ENCODE results near the gene SAA2.

Gene SAA2

GRCh38 chr11:18248561-18248960 is at the start of gene SAA2:
TSS of gene SAA2 (minus strand) at chr11:18248668. CDS start at chr11:18248011, 657 bp downstream.
- TF ChIP-seq CTCF (IDR thresholded peaks at IDR 0.05; ENCODE audit: low read depth, low read length) = no peak
- Histone ChIP-seq H3K27me3 (ENCODE audit: insufficient read depth, low read depth, severe bottlenecking) (no peaks in the 10 kb centered on the region), H3K27ac (no peak within 1 kb of the TSS), H3K9me3 (ENCODE audit: severe bottlenecking) (no peaks in the 10 kb centered on the region), H3K36me3 (no peaks in the 10 kb centered on the region), H3K4me3 (ENCODE audit: low read depth, low read length) (no peak within 1 kb of the TSS)
- DNase-seq = no peak

- Histone ChIP-seq H3K36me3 (peaks cover 67% of the 10 kb centered on the region), H3K27me3 (ENCODE audit: insufficient read depth, low read depth, severe bottlenecking) (no peaks in the 10 kb centered on the region), H3K27ac (no peak overlapping the region), H3K9me3 (ENCODE audit: severe bottlenecking) (no peaks in the 10 kb centered on the region), H3K4me3 (ENCODE audit: low read depth, low read length) (no peak overlapping the region)
- TF ChIP-seq CTCF (IDR thresholded peaks at IDR 0.05; ENCODE audit: low read depth, low read length) = no peak
- DNase-seq = no peak
Measured at GRCh38 chr11:18295316-18295715, 46.8 kb upstream of the SAA2 start.

GRCh38 chr11:18294862-18295261 is 46.4 kb upstream of the SAA2 start:
- TF ChIP-seq CTCF (IDR thresholded peaks at IDR 0.05; ENCODE audit: low read depth, low read length) = no peak
- Histone ChIP-seq H3K36me3 (peaks cover 69% of the 10 kb centered on the region), H3K9me3 (ENCODE audit: severe bottlenecking) (no peaks in the 10 kb centered on the region), H3K27ac (no peak overlapping the region), H3K27me3 (ENCODE audit: insufficient read depth, low read depth, severe bottlenecking) (no peaks in the 10 kb centered on the region), H3K4me3 (ENCODE audit: low read depth, low read length) (no peak overlapping the region)
- DNase-seq = no peak

GRCh38 chr11:18288911-18289310 is 40.4 kb upstream of the SAA2 start:
- TF ChIP-seq CTCF (IDR thresholded peaks at IDR 0.05; ENCODE audit: low read depth, low read length) = no peak
- Histone ChIP-seq H3K9me3 (ENCODE audit: severe bottlenecking) (no peaks in the 10 kb centered on the region), H3K36me3 (peaks cover 38% of the 10 kb centered on the region), H3K27ac (no peak overlapping the region), H3K27me3 (ENCODE audit: insufficient read depth, low read depth, severe bottlenecking) (no peaks in the 10 kb centered on the region), H3K4me3 (ENCODE audit: low read depth, low read length) (no peak overlapping the region)
- no peak for DNase-seq

- no peak for TF ChIP-seq CTCF (IDR thresholded peaks at IDR 0.05; ENCODE audit: low read depth, low read length)
- Histone ChIP-seq H3K9me3 (ENCODE audit: severe bottlenecking) (no peaks in the 10 kb centered on the region), H3K36me3 (peaks cover 25% of the 10 kb centered on the region), H3K27ac (no peak overlapping the region), H3K27me3 (ENCODE audit: insufficient read depth, low read depth, severe bottlenecking) (no peaks in the 10 kb centered on the region), H3K4me3 (ENCODE audit: low read depth, low read length) (no peak overlapping the region)
- no peak for DNase-seq
Measured at GRCh38 chr11:18285841-18286240, 37.4 kb upstream of the SAA2 start.

GRCh38 chr11:18282626-18283025 is 34.2 kb upstream of the SAA2 start:
- DNase-seq = no peak
- no peak overlapping the region for H3K4me3 ChIP-seq (ENCODE audit: low read depth, low read length)
- no peaks in the 10 kb centered on the region for H3K9me3 ChIP-seq (ENCODE audit: severe bottlenecking)
- TF ChIP-seq CTCF (IDR thresholded peaks at IDR 0.05; ENCODE audit: low read depth, low read length) = no peak
- H3K36me3 ChIP-seq = peaks cover 32% of the 10 kb centered on the region
- H3K27ac ChIP-seq = no peak overlapping the region
- H3K27me3 ChIP-seq (ENCODE audit: insufficient read depth, low read depth, severe bottlenecking) = no peaks in the 10 kb centered on the region

Measured in WERI-Rb-1 (cell line).